ENCODE measurements around the gene ITCH.

The ITCH gene

DNA sequence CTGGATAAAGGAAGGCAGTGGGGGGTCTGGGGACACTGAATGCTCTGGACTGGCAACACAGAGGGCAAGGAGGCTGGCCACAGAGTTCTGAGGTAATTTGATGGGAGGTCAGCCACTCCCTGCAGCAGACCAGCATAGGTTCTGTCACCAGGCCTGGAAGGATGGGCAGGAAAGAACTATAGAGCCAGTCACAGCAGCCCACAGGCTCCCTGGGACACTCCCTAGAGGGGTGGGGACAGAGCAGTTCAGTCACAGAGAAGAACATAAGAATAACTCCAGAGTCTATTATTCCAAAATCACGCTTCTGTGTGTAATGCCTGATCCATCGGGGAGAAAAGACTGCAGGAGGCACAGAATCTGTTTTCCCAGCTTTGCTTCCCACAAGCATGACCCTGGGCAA is 172.8 kb downstream of the ITCH start:
- no peak for DNase-seq

DNA sequence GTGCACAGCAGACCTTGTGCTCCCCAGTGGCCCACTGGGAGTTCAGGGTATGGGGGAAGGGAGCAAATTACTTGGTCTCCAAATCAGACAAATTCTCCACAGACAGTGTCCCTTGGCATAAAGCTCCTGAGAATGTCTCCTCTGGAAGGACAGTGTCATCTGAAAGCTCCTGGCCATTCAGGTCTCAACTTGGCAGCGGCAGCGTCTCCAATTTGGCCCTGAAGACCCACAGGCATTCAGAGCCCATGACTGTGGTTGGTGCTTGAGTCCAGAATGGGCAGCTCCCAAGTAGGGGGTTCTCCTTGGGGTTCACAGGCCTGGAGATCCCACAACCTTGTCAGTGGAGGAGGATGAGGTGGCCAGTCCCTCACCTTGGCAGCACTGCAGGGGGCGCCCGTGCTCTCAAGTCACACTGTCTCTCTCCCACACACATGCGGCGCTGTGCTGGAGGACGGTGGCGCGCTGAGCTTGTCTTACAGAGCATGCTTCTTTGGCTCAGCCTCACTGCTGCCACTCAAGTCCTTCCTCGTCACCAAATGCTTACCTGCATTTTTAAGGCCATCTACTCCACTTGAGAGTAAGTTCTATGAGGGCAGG is 173.8 kb downstream of the ITCH start:
- no peak for DNase-seq

- no peak for DNase-seq
Observed at GRCh38 chr20:34537651-34538050, 174.6 kb downstream of the ITCH start.

DNA sequence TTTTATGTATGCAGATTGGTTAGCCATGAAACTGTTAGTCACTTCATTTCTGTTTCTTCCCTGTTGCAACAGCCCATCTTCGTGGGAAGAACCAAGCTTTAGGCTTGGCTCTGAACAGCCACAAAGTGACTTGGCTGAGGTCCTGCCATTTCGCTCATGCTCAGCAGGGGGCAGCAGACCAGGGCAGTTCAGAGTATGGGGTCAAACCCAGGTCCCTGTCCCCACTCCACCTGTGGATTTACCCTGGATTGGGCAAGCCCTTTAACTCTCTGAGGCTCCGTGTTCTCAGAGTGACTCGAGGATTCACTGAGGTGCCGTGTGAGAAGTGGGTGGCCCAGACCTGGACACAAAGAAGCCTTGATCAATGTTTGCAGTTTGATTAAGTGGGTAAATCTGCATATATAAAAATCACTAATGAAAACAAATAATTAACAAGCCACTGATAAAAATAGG is 175.6 kb downstream of the ITCH start:
- no peak for DNase-seq

- DNase-seq = no peak
Observed at GRCh38 chr20:34539756-34540155, 176.7 kb downstream of the ITCH start.

- no peak for DNase-seq
Observed at GRCh38 chr20:34540596-34541263, 177.7 kb downstream of the ITCH start.

- DNase-seq = no peak
Observed at GRCh38 chr20:34541264-34541901, 178.3 kb downstream of the ITCH start.

DNA sequence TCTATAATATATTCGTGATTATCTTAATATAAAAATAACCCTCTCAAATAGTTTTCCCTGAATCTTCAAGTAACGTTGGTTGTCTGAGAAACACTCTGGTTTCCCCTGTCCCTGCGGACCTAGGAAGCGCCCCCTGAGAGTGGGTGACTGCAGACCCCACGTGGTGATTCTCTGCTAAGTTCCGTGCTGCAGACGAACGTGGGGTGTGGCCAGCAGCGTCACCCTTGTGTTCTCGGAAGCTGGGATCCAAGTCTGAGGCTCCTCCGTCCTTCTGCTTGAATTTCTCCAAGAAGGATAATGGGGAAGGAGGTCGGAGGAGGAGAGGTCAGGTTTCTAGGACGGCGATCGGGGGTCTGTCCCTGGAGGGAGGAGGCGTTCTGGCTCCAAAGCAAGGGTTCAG is 178.8 kb downstream of the ITCH start:
- DNase-seq = no peak

DNA sequence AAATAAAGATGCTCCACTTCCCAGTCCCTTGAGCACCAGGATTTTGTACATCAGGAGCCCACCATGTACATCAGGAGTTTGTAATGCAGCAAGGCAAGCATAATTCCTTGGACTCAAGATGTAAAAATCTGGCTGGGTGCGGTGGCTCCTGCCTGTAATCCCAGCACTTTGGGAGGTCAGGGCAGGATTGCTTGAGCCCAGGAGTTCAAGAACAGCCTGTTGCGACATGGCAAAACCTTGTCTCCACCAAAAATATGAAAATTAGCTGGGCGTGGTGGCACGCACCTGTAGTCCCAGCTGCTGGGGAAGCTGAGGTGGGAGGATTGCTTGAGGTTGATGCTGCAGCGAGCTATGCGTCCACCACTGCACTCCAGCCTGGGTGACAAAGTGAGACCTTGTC is 179.4 kb downstream of the ITCH start:
- no peak for DNase-seq

DNA sequence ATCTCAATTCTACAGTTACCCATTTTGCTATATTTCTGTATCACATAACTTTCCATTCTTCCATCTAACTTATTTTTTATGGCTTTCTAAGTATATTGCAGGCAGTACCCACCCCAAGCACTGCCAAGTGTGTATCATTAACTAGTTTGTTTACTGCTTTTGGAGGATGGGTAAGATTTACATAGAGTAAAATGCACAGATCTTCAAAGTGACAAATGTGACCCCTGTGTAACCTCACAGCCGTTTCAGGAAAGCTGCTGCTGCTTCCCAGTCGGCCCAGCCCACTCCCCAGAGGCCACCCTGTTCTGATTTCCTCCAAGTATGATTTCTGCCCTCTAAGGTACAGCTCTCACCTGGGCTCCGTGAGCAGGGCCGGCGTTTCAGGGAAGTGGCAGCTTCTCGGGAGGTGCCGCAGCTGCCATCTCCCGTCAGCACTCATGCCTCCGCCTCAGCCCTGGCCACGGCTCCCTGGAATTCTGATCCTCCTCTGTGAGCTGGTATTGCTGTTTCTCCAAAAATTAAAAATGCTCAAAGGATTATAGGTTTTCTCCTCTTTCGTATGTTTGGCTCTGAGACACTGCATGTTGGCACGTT is 180.5 kb downstream of the ITCH start:
- DNase-seq = no peak

- no peak for DNase-seq
Observed at GRCh38 chr20:34544109-34544796, 181.2 kb downstream of the ITCH start.

- DNase-seq = no peak
Observed at GRCh38 chr20:34546751-34547181, 183.7 kb downstream of the ITCH start.

- no peak for DNase-seq
Observed at GRCh38 chr20:34547844-34548613, 185.0 kb downstream of the ITCH start.

DNA sequence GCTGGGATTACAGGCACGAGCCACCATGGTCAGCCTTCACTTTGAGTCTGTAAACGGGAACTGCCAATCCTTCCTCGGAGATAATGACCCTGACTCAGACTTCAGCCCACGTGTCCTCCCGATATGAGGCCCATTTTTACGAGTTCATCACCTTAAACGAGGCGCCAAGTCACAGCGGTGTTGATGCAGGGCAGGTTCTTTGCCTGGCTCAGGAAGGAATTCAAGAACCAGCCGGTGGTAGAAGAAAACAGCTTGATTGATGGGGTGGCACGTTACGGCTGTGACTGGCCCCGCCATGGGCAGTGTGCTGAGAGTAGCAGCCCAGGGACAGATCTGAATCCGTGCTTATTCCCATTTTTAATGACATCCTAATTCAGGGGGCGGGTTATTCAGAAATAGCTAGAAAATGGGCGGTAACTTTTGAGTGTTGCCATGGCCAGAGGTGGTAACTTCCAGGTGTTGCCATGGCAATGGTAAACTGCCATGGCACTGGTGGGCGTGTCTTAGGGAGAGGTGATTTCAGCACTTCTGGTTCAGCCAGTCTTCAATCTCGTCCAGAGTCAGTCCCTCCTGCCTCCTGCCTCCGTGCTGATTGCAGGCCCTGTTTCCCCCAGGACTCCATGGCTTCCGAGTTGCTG is 186.3 kb downstream of the ITCH start:
- no peak for DNase-seq

- no peak for DNase-seq
Observed at GRCh38 chr20:34549929-34550305, 186.8 kb downstream of the ITCH start.

GRCh38 chr20:34552569-34552968 is 189.5 kb downstream of the ITCH start:
- DNase-seq = no peak

DNA sequence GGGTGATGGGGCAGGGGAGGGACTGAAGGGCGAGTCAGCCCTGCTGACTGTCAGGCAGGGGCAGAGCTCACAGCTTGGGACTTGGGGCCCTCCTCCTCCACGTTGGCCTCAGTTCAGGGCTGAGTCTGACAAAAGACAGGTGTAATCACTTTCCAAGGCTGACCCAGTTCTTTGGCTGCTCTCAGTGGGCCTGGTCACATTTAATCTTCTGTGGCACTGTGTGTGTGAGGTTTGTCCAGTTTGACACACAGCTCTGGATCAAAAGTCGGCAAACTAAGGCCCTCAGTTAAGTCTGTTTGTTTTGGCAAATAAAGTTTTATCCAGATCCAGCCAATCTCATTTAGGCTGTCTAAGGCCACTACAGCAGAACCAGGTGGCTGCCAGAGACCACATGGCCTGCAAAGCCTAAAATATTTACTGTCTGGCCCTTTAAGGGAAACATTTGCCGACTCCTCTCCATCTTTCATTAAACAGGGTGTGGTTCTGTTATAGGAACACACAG is 190.3 kb downstream of the ITCH start:
- no peak for DNase-seq

GRCh38 chr20:34557936-34558319 is 194.9 kb downstream of the ITCH start:
- no peak for DNase-seq

GRCh38 chr20:34558320-34559218 is 195.5 kb downstream of the ITCH start, which contains the start of gene MAP1LC3A:
MAP1LC3A (plus strand) TSS chr20:34558718; CDS start chr20:34558869, 151 bp downstream.
- DNase-seq = peak; percentile 83

DNA sequence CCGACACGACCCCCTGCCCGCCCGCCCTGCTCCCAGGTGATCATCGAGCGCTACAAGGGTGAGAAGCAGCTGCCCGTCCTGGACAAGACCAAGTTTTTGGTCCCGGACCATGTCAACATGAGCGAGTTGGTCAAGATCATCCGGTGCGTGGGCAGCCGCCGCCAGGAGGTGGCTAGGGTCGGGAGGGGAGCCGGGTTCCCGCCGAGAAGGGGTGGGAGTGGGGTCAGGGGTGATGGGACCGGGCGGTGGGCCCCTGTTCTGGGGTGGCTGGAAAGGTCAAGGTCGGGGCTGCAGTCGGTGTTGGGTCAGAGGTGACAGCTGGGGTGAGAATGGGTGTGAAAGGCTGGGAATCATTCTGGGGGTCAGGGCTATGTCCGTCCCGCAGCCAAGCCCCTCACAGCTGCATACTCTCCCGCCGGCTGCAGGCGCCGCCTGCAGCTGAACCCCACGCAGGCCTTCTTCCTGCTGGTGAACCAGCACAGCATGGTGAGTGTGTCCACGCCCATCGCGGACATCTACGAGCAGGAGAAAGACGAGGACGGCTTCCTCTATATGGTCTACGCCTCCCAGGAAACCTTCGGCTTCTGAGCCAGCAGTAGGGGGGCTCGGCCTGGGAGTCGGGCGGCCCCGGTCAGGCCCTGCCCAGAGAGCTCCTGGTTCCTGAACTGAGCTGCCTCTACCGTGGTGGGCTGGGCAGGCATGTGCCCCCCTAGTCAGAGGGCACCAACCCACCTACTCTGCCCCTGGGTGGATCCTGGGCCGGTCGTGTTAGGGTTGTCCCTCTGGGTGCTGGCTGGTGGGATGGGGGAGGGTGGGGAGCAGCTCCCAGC is 196.5 kb downstream of the ITCH start:
- no peak for DNase-seq

Data from activated effector memory CD4-positive, alpha-beta T cell treated with Interleukin-2 at 50 U/mL for 16 hours (primary cell).